NCI-H146 treated with DMSO at 0.1 percent for 48 hours (cell line): Measurements from ENCODE around the gene RAB3C.
"Not testable (repeated sequence)": the region's sequence is repeated elsewhere in the genome, so short reads cannot be mapped to it uniquely, and the experiment has no call there.

Experiments used
- DNase-seq: peaks from one replicate; lab custom pipeline; 2025; ENCODE audit not compliant: unreplicated experiment; lab: John Stamatoyannopoulos, UW

RAB3C gene

GRCh38 chr5:58674070-58674469, 91.2 kb downstream of the RAB3C start:
- no peak for DNase-seq

- no peak for DNase-seq
Observed at GRCh38 chr5:58674711-58675110, 91.8 kb downstream of the RAB3C start.

- no peak for DNase-seq
Observed at GRCh38 chr5:58675341-58675740, 92.5 kb downstream of the RAB3C start.

DNA sequence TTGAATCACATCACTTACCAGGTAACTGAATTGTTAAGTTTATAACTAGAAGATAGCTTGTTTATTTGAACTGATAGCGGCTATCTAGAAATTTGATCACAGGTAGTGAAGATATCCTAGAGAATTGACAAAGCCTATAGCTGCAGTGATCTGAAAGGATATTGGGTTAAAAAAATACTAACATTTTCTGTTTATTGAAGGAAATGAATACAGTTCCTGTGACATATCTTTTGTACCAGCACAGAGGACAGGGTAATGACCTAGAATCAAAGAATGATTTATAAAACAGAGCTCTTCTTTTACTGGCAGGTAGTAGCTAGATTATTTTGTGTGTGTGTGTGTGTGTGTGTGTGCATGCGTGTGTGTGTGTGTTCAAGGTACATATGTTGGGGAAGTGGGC, 94.8 kb downstream of the RAB3C start:
- no peak for DNase-seq

GRCh38 chr5:58680503-58680902, 97.6 kb downstream of the RAB3C start:
- DNase-seq: no peak

DNA sequence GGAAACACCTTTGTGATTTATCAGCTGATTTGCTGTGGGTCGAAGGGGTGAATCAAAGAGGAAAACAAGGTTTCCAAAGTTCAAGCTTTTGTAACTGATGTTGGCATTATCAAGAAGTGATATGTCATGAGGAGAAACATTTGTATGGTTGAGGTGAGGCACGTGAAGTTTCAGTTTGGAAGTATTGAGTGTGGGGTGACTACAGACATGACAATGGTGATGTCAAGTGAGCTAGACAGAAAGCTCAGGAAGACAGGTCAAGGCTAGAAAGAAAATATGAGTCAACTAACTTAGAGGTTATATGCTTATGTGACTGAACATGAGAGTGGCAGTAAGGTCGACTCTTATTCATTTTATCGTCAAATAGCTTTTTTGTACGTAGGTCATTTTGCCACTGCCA, 99.1 kb downstream of the RAB3C start:
- no peak for DNase-seq

- DNase-seq: no peak
Observed at GRCh38 chr5:58683567-58683966, 100.7 kb downstream of the RAB3C start.

GRCh38 chr5:58687079-58687478, 104.2 kb downstream of the RAB3C start:
- no peak for DNase-seq

DNA sequence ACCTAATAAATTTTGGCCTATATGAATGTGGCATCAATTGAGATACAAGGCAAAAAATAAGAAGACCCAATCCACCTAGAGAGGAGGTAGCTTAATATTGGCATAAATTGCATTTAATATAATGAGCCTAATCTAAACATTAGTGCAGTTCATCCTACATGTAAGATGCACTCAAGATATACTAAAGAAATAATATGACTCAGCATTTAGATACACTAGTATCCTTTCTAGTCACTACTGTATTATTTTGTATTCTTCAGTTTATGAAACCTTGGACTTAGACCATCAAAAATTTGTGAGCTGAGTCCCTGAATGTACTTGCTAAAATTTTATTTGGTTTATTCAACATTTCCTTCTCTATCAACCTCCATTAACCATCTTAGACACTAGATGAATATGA, 104.7 kb downstream of the RAB3C start:
- no peak for DNase-seq

GRCh38 chr5:58699088-58699761, 116.3 kb downstream of the RAB3C start:
- not testable (repeated sequence) for DNase-seq

DNA sequence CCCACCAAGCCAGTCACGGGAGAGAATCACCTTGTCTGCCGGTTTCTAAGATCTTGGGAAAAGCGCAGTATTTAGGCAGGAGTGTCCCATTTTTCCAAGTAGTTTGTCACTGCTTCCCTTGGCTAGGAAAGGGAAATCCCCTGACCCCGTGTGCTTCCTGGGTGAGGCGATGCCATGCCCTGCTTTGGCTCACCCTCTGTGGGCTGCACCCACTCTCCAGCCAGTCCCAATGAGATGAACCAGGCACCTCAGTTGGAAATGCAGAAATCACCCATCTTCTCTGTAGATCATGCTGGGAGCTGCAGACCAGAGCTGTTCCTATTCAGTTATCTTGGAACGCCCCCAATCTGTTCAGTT, 116.9 kb downstream of the RAB3C start:
- no peak for DNase-seq

- DNase-seq: no peak
Observed at GRCh38 chr5:58703925-58704555, 121.2 kb downstream of the RAB3C start.

GRCh38 chr5:58706736-58707135, 123.9 kb downstream of the RAB3C start:
- DNase-seq: no peak

- no peak for DNase-seq
Observed at GRCh38 chr5:58708456-58708855, 125.6 kb downstream of the RAB3C start.

- not testable (repeated sequence) for DNase-seq
Observed at GRCh38 chr5:58710425-58710824, 127.5 kb downstream of the RAB3C start.

- DNase-seq: no peak
Observed at GRCh38 chr5:58710871-58711270, 128.0 kb downstream of the RAB3C start.

DNA sequence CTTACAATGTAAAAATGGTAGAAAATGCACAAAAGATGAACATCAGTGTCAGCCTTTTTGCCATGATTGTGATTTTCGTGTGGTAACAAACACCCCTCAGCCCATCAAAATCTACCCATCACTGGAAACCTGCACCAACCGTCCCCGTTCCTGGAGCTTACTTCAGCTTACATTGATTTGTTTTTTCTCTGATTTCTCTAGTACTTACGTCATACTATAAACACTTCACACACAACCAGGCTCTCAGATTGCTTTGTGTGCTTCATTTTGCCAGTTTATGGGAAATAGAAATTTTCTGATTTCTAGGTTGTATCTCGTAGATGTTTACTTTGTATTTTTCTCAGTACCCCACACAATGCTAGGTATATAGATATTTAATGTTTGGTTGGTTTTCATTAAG, 129.1 kb downstream of the RAB3C start:
- DNase-seq: no peak

DNA sequence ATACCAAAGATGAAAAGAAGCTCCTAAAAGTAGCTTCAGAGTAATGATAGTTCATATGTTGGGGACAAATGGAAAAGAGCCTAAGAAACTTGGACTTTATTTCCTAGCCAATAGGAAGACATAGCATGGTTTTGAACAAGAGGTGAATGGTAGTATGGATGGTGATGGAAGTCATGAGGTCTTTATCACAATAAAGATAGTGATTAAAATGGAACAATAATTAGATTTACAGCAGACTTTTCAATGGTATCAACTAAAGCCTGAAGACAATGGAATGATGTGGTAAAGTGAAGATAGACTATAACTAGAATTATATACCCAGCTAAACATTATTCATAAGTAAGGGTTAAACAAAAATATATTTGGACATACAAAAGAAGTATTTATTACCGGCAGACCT, 131.2 kb downstream of the RAB3C start:
- DNase-seq: no peak

- DNase-seq: no peak
Observed at GRCh38 chr5:58715997-58716656, 133.3 kb downstream of the RAB3C start.

GRCh38 chr5:58716713-58717112, 133.8 kb downstream of the RAB3C start:
- DNase-seq: no peak

- DNase-seq: peak; percentile 73
Observed at GRCh38 chr5:58717303-58718007, 134.6 kb downstream of the RAB3C start.
